Measurements from ENCODE around the gene CDK17.

Gene CDK17

GRCh38 chr12:96233939-96234461 lies 166.2 kb downstream of the CDK17 start:
- DNase-seq: no peak

- no peak for DNase-seq
These were observed 167.1 kb downstream of the CDK17 start for GRCh38 chr12:96233168-96233567.

- DNase-seq: no peak
These were observed 169.6 kb downstream of the CDK17 start for GRCh38 chr12:96230646-96231045.

GRCh38 chr12:96228566-96229248 lies 171.5 kb downstream of the CDK17 start:
- no peak for DNase-seq

Measured in stimulated activated CD4-positive, alpha-beta T cell treated with anti-CD3 and anti-CD28 coated beads, Interleukin-1b, Interleukin-23, amount 100 ng/mL, for 48 hours (primary cell).